ENCODE measurements around the gene TXNDC5.

The TXNDC5 gene

DNA sequence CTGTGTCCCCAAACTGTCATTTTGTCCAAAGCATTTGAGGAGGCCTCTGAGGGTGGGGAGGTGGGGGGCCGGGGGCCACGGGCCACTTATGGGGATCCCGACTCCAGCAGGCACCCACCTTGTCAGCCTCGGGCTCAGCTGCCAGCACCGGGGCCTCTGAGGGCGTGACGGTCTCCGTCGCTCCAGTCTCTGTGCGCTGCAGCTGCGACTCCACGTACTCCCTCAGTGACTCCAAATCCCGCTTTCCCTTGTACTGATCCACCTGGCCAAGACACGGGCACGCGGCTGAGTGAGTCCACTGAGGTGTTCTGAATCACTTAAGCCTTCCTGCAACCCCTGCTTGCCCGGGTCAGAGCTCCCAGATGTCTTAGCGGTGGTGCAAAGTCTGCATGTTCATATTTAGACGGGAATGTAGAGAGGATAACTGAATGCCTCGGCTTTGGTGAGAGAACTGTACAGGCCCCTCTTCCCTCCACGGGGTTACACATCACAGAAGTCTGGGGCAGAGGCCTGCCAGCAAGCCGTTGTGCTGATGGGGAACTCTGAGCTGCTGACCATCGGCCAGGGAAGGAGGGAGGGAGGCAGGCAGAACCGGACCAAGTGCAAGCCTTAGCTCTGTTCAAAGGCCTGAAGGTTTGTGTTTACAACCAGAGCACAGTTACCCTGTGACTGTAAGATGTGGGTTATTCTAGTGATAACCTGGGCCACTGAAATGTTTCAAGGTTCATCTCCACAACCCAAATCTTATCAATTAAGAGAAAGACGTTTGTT is 21.8 kb downstream of the TXNDC5 start:
- Histone ChIP-seq H3K36me3 (peaks cover 72% of the 10 kb centered on the region), H3K27ac (no peak overlapping the region), H3K27me3 (no peaks in the 10 kb centered on the region), H3K4me3 (ENCODE audit: low read depth in 1 of 2, low read length in 1 of 2) (no peak overlapping the region), H3K9me3 (no peaks in the 10 kb centered on the region), H3K4me1 (ENCODE audit: control insufficient read depth in 1 of 2, insufficient read depth in 1 of 2, low read depth in 1 of 2, low read length in 1 of 2) (no peaks in the 10 kb centered on the region)
- TF ChIP-seq, protein P1, sequence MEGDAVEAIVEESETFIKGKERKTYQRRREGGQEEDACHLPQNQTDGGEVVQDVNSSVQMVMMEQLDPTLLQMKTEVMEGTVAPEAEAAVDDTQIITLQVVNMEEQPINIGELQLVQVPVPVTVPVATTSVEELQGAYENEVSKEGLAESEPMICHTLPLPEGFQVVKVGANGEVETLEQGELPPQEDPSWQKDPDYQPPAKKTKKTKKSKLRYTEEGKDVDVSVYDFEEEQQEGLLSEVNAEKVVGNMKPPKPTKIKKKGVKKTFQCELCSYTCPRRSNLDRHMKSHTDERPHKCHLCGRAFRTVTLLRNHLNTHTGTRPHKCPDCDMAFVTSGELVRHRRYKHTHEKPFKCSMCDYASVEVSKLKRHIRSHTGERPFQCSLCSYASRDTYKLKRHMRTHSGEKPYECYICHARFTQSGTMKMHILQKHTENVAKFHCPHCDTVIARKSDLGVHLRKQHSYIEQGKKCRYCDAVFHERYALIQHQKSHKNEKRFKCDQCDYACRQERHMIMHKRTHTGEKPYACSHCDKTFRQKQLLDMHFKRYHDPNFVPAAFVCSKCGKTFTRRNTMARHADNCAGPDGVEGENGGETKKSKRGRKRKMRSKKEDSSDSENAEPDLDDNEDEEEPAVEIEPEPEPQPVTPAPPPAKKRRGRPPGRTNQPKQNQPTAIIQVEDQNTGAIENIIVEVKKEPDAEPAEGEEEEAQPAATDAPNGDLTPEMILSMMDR (IDR thresholded peaks at IDR 0.05) = no peak

DNA sequence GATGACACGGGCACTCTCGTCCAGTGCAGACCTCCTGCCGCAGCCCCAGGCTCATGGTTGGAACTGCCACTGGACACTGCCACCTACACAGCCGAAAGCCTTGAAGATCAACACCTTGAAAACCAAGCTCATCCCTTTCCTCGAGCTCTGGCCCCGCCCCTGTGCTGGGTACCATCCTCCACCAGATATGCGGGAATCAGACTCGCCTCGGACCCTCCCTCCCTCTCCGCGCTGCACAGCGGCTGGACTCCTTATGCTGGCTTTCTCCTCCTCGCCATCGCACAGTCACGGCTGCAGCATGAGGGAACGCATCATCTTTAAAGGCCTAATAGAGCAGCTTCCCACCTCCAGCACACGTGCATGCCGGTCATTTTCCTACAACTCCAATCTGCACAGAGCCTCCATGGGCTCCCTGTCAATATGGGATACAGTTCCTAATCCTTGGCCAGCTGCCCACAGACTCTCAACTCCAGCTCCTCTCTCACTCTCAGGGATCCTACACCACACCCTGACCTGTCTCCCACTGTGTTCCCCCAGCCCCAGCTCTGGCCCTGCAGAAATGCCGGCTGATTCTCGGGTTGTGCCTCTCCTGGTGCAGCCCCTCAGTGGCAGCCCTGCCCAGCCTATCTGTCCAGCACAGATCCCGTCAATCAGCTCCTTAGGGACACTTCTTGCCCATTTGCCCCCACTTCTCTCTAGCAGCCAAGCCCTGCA is 23.2 kb downstream of the TXNDC5 start:
- no peaks in the 10 kb centered on the region for H3K27me3 ChIP-seq
- no peak overlapping the region for H3K4me3 ChIP-seq (ENCODE audit: low read depth in 1 of 2, low read length in 1 of 2)
- H3K36me3 ChIP-seq = peaks cover 80% of the 10 kb centered on the region
- H3K9me3 ChIP-seq = no peaks in the 10 kb centered on the region
- H3K27ac ChIP-seq = no peak overlapping the region
- TF ChIP-seq, protein P1 (IDR thresholded peaks at IDR 0.05) = no peak
- H3K4me1 ChIP-seq (ENCODE audit: control insufficient read depth in 1 of 2, insufficient read depth in 1 of 2, low read depth in 1 of 2, low read length in 1 of 2) = no peaks in the 10 kb centered on the region

DNA sequence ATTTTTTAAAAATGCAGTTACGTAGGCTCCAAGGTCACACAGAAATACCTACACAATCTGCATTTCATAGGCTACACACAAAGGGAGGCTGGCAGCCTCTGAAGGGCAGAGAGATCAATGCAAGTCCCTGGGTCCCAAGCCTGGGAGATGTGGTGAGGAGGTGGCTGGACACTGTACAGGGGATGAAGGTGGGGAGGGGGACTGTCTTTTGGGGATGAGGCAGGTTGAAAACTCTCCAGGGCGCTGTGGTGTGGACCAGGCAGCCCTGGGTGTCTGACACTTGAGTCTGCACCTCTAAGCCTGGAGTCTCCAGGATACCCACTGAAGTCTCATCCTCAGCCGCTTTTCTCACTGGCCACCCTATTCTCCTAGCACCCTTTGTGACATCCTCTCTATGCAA is 24.5 kb downstream of the TXNDC5 start:
- Histone ChIP-seq H3K9me3 (no peaks in the 10 kb centered on the region), H3K27ac (no peak overlapping the region), H3K4me1 (ENCODE audit: control insufficient read depth in 1 of 2, insufficient read depth in 1 of 2, low read depth in 1 of 2, low read length in 1 of 2) (no peaks in the 10 kb centered on the region), H3K4me3 (ENCODE audit: low read depth in 1 of 2, low read length in 1 of 2) (no peak overlapping the region), H3K36me3 (peaks cover 87% of the 10 kb centered on the region), H3K27me3 (no peaks in the 10 kb centered on the region)
- TF ChIP-seq, protein P1 (IDR thresholded peaks at IDR 0.05) = no peak

DNA sequence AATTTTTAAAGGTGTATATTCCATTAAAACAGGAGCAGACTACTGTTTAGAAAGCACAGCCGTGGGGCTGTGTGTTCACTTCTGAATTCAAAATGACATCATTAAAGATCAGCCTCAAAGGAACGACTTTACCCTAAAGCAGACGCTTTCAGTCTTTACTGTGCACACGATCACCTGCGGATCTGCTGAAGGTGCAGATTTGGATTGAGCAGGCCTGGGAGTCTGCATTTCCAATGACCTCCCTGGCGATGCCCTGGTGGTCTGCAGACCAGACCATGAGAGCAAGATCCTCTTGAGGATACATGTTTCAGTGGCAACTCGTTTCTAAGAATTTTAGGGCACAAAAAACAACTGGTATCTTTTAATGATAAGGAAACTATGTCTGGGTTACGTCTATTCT is 27.2 kb downstream of the TXNDC5 start:
- Histone ChIP-seq H3K4me1 (ENCODE audit: control insufficient read depth in 1 of 2, insufficient read depth in 1 of 2, low read depth in 1 of 2, low read length in 1 of 2) (no peaks in the 10 kb centered on the region), H3K9me3 (no peaks in the 10 kb centered on the region), H3K27me3 (no peaks in the 10 kb centered on the region), H3K4me3 (ENCODE audit: low read depth in 1 of 2, low read length in 1 of 2) (no peak overlapping the region), H3K27ac (no peak overlapping the region), H3K36me3 (peaks cover 63% of the 10 kb centered on the region)
- TF ChIP-seq, protein P1 (IDR thresholded peaks at IDR 0.05) = no peak

DNA sequence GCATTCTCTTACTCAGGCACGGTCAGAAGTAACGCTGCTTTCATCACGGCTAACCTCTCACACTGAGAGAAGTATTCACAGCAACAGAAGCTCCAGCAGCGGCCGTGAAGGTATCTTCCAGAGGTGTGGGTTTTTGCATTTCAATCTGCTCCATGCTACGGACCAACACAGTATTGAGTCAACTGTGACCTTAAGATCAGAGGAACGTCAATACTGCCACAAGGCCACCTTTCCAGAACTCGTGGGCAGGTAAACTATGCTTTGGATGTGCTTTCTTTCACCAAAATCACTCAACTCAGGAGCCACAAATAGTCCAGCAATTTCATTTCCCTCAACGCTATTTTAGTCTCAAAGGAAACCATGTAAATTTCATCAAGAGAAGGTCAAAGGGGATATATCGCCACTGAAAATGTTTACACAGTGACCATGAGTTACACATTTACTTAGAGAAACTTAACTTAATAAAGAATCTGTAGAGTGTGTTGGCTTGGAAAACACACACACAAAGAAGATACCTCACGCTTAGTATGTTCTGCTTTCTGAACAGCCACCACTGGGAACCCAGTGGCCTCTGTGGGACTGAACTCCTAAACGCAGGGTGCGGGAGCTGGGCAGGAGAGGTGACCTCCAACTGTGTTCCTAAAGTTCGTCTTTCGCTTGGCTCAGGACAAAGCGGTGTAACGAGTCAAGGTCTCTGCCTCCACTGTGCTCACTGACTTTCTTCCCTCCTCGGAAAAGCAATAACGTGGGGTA is 27.9 kb downstream of the TXNDC5 start:
- TF ChIP-seq, protein P1 (IDR thresholded peaks at IDR 0.05) = no peak
- H3K4me3 ChIP-seq (ENCODE audit: low read depth in 1 of 2, low read length in 1 of 2) = no peak overlapping the region
- H3K27ac ChIP-seq = no peak overlapping the region
- peaks cover 57% of the 10 kb centered on the region for H3K36me3 ChIP-seq
- H3K27me3 ChIP-seq = no peaks in the 10 kb centered on the region
- H3K4me1 ChIP-seq (ENCODE audit: control insufficient read depth in 1 of 2, insufficient read depth in 1 of 2, low read depth in 1 of 2, low read length in 1 of 2) = no peaks in the 10 kb centered on the region
- H3K9me3 ChIP-seq = no peaks in the 10 kb centered on the region
